HG03439 (cell line): Measurements from ENCODE around the gene SPANXN1.
"Not testable (repeated sequence)": the region's sequence is repeated elsewhere in the genome, so short reads cannot be mapped to it uniquely, and the experiment has no call there.

Source experiments
- ATAC-seq: cut with Tn5 transposase; IDR thresholded peaks from one replicate; pipeline ENCODE4 v1.9.1; 2021; ENCODE audit warnings: mild to moderate bottlenecking, moderate library complexity; ENCODE audit not compliant: unreplicated experiment

The SPANXN1 gene, protein sequence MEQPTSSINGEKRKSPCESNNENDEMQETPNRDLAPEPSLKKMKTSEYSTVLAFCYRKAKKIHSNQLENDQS

DNA sequence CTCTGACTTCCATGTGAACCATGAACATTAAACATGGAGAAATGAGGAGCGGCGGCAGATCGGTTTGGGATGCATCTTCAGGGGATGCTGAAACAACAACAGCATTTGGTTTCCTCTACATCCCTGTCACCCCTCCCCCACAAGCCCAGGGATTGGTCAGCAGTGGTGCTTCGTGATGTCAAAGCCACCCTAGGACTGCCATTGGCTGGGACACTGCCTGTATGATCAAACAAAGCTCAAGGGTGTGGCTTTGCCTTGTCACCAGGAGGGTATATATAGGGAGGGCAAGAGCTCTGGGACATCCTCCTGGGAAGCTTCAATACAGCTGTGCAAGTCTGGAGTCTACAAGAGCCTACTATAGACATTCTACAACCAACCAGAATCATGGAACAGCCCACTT lies at the start of gene SPANXN1:
SPANXN1 (plus strand) TSS at position 301 of the 400 bp plus-strand sequence; CDS start at position 385, 84 bp downstream.
- not testable (repeated sequence) for ATAC-seq

DNA sequence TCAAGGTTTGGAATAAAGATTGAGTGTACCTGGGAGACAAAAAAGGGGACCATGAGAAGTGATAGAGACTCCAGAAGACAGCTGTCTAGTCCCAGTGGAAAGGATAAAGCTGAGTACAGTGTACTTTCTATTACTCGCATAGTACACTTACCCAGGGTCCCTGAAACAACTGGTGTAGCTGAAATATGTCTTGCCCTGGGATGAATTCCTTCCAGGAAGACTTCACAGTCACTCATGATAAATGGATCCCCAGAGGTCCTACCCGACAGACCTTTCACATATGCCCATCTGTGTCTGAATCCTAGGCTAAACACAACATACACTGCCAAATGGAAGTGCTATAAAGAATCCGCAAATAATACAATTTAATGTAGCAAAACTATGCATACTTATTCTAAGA lies 48.2 kb upstream of the SPANXN1 start:
- ATAC-seq = no peak

- ATAC-seq = no peak
Observed at GRCh38 chrX:145213504-145213903, 33.8 kb upstream of the SPANXN1 start.

- no peak for ATAC-seq
Observed at GRCh38 chrX:145292218-145292617, 44.9 kb downstream of the SPANXN1 start.
